HG03039 (cell line): ENCODE data around the gene PIK3C2G.

Experiments used
- ATAC-seq: cut with Tn5 transposase; IDR thresholded peaks from one replicate; pipeline ENCODE4 v1.9.1; 2021; ENCODE audit warnings: mild to moderate bottlenecking, moderate library complexity; ENCODE audit not compliant: unreplicated experiment

PIK3C2G gene

DNA sequence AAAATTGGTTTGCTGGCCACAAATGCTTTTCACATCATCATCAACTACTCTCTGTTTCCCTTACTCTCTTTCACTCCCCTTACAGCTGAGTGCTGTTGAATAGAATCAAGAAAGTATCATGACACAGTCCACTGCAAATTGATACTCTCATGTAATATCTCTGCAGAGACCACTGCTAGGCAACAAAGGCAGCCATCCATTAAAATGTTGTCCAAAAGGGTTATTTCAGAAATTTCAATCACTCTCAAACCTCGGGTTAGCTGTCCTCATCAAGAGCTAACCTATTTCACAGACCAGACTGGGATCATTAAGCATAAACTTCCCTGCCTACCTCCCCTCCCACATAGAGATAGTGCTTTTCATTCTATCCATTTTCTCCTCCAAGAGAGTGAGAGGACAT is 289.8 kb downstream of the PIK3C2G start:
- no peak for ATAC-seq

DNA sequence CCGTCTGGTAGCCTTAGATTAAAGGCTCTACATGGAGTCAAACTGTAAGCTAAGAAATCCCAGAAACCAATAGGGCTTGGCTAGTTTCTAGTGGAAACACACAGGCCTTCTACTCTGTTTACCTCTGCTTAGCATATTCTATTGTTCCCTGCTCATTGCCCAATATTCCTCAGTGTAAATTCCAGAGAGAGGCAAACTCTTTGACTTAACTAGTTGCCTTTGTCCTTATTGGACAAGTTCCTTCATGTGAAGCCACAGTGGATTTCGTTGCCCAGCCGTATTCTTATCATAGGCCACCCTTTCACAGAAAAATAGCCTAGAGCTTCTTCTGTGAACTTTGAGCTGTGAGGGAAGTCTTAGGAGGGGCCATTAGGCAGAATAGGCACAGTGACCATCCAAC is 290.4 kb downstream of the PIK3C2G start:
- no peak for ATAC-seq

DNA sequence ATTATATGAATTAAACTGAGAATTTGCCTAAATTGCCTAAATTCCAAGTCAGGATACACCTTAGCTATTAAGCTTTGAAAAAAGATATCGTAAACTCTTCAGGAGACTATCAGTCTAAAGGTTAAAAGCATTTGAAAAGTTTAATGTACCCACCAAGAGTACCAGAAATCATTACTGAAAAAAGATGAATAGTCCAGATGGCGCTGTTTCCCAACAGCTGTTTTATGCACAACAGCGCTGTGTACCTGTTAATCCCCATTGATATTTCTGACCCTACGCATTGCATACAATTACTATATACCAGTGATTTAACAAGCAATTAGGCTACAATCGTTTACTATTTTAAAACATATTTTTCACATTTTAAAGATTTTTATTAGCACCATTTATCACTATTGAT is 291.5 kb downstream of the PIK3C2G start:
- no peak for ATAC-seq

DNA sequence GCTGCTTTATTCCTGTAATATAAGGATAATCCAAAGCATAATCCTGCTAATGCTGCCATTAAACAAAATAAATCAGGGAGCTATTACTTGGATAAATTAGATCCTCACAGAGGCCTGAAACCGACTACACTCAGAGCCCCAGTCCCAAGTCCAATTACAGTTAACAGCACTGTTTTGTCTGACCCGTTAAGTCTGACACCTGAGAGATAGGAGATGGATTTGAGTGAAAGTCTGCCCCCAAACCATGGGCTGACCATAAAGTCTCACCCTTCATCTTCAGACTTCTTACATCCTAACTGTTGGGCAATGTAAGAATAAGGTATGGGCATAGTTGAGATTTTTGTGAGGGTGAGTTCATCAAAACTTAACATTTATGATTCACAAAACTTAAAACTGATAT is 294.8 kb downstream of the PIK3C2G start:
- ATAC-seq, result no peak

DNA sequence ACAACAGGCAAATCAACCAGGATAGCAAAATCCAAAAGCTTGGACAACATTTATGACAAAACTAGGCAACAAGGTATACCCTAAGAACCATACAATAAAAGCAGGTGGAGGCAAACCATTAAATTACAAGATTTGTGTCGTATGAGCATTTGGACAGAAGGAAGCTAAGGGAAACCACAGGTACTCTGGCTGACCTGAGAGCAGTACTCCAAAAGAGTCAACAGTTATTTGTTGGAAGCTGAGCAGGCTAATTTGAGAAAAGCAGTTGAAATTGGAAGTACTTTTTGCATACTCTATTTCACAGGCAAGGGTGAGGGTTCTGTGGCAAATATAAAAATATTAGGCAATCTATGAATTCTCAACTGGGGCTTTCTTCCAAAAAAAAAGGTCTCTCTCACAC is 297.9 kb downstream of the PIK3C2G start:
- no peak for ATAC-seq

DNA sequence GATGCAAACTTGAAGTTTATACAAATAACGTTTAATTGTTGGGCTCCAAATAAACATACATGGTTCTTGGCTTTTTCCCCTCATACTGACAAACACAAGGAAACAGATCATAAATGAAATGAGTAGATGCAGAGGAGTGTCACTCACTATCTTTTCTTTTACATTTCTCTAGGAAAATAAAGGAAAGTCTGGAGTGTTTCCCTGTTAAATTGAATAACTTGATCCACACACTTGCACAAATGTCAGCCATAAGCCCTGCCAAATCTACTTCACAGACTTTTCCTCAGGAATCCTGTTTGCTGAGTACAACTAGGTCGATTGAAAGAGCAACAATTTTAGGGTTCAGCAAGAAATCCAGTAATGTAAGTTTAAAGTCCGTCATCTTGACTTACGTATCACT is 301.2 kb downstream of the PIK3C2G start:
- ATAC-seq, result no peak

DNA sequence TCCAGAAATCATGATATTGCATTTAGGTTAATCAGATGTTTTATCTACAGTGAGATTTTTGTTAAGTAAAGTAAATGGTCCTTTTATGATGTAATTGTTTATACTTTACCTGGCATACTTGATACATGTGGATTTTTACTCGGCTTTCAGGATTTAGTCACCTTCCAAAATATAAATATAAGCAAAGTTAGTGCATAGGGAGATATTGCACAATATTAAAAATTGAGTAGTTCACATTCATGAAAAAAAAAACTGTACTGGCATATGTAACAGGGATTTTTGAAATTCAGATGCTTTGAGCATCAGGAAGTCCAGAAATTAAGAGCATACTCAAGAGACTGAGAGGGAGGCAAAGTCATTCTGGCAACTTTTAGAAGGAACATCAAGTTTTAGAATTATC is 303.0 kb downstream of the PIK3C2G start:
- ATAC-seq, result no peak

DNA sequence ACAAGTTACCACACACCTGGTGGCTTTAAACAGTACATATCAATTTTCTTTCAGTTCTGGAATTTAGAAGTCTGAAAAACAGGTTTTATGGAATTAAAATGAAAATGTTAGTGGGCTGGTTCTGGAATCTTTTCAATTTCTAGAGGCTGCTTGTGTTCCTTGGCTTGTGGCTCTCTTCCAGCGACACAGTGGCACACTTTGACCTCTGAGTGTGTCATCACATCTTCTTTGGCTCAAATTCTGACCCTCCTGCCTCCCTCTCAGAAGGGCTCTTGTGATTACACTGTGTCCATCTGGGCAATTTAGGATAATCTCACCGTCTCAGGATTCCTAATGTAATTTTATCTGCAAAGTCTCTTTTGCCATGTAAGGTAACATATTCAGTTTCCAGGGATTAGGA is 306.5 kb downstream of the PIK3C2G start:
- no peak for ATAC-seq

DNA sequence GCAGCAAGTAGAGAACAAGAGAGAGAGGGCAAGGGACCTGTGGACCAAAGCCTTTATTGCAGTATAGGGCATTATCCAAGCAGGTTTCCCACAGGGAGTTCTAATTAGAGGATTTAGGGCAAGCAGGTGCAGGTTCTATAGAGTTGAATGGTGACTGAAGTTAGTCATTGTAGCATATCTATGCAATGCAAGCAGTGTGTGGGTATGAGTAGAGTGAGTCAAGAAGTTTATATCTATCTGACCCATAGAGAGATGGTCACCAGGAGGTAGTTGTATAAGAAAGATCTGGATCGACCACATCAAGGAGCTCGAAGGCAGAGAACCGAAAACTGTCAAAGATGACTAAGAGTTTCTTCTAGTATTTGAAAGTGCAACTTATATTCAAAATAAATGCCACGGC is 309.2 kb downstream of the PIK3C2G start:
- no peak for ATAC-seq

DNA sequence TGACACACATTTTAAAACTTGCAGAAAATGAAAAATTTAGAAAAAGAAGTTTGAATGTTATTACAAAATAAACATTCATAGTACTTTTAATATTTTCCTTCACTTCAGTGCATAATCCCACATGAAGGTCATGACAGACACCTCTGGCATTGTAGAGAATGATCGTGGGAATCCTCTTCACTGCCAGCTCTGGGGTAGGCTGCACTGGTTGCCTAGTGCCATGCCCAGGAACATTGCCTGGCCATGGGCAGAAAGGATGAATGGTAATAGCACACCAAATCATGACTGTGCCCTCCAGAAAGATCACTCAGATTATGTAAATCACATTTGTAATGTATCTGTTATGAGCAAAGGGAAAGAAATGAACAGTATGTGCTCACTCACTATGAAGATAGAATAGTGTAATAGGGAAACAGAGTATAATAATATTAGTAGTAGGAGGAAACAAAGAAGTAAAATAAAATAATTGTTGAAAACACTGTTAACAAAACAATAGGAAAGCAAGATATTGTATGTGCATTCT is 314.8 kb downstream of the PIK3C2G start:
- no peak for ATAC-seq

DNA sequence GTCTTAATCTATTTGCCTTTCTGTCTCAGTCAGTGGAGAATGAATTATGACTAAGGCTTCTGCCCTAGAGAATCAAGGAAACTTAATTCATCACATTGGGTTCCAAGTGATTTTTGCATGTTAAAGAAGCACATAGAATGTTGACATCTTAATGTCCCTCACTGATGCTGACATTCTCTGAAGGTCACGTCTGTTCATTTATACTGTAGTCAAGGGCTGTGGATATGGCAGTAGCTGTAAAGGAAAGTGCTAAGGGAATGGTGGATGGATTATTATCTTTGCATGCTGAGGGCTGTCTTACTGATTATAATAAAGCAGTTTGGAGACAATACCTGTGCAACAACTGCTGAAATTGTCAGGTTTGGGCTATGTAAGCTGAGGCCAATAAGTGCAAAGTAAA is 315.3 kb downstream of the PIK3C2G start:
- no peak for ATAC-seq

DNA sequence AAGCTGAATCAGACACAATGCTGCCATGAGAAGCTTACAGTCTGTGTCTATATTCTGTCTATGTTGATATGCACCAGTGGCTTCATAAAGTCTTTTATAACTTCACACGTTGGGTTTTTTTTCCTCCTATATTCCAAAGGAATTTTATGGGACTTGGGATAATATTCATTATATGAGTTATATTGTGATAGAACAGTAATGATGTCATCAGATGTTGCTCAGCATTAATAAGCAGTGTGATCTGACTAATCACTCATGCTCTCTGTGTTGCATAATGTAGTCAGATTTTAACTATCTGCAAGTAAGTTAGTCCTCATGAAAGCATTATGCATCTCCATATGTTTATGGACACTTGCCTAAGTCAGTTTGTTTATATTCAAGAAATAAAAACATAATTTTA is 316.9 kb downstream of the PIK3C2G start:
- no peak for ATAC-seq

DNA sequence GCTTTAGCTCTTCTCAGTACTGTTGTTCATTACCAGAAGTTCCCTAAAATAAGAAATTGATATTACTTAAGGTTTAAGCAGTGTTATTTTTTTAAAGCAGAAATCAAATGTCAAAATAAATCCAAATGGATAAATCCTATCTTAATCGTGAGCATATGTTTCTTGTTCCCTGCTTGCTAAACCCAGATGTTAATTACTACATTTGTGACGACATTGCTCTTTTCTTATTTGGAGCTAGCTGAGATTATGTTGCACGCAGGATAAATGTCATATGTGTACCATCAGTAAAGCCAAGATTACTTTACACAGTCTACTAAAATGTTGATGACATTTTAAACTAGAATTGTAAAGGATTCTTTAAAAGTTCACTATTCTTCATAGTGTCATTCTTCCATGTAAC is 319.0 kb downstream of the PIK3C2G start:
- no peak for ATAC-seq

DNA sequence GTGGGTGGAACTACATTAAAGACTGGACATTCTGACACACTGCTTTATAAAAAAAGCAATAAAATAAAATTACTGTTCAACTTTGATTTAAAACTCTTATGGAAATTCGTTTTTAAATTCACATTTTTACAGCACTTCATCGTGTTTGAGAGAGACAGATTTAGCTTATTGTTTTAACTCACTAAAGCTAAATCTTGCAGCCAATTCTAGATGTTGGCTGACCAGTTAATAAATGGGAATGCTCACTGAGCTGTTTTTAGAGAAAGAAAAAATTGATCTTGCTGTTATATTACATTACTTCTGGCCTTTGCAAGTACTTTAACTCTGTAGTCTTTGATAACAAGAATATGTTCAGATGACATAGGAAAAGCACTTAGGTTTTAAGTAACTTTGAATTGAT is 319.4 kb downstream of the PIK3C2G start:
- ATAC-seq, result no peak

DNA sequence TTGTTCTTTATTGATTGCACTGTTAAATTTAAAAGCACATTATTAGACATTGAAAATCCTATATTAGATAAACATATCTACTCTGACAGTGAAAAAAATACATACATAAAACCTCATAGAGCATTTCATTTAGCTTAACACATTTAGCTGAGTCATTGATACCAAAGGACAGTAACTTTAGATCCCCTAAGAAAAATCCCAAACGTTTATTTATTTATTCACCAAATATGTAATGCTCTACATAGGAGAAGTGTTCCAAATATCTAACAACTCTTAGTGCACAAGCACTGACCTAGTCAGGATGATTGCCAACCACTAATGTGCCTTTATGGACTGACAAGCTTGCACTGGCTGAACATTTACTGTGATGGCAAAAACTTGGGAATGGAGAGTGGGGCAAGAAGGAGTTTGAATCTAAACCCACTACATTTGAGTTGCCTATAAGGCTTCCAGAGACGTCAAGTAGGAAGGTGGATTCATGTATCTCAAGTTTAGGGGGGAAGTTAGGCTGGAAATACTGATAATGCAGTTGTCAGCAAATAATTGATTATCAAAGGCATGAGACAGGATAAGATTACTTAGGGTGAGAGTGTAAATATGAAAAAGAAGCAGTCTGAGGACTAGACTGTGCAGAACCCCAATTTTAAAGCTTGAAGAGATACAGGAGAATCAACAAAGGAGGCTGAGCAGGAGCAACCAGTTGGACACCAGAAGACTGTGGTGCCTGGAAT is 320.1 kb downstream of the PIK3C2G start:
- ATAC-seq, result no peak

DNA sequence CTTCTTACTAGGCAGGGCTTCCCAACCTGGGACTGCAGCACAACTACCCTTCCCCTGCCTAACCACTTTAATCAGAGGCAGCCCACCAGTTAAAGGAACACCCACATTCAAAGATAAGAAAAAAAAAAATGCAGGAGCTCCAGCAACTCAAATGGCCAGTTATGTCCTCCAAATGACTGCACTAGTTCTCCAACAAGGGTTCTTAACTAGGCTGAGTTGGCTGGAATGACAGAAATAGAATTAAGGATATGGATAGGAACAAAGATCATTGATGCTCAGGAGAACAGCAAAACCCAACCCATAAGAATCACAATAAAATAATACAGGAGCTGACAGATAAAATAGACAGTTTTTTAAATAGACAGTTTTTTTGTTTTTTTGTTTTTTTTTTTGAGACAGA is 322.3 kb downstream of the PIK3C2G start:
- no peak for ATAC-seq

DNA sequence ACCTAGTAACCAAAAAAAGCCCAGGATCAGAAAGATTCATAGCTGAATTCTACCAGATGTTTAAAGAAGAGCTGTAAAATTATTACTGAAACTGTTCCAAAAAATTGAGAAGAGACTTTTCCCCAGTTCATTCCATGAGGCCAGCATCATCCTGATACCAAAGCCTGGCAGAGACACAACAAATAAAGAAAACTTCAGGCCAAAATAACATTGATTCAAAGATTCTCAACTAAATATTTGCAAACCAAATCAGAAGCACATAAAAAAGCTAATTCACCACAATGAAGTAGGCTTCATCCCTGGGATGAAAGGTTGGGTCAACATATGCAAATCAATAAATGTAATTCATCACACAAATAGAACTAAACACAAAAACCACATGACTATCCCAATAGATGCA is 325.3 kb downstream of the PIK3C2G start:
- ATAC-seq, result no peak

DNA sequence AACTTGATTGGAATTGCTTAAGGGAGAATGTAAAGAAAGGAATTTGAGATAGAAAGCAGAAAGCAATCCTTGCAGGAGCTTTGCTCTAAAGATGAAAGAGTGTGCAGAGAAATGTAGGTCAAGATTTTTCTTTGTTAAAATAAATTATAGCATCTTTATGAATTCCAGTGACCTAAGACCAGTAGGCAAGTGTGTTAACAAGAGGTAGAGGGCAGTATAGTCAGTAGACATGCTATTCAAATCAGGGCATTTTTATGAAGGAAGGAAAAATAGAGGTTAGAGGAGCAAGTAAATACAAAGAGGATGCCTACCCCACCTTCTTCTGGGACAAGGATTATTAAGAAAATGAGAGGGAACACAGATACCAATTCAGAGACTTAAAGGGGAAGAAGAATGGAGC is 328.0 kb downstream of the PIK3C2G start:
- no peak for ATAC-seq

DNA sequence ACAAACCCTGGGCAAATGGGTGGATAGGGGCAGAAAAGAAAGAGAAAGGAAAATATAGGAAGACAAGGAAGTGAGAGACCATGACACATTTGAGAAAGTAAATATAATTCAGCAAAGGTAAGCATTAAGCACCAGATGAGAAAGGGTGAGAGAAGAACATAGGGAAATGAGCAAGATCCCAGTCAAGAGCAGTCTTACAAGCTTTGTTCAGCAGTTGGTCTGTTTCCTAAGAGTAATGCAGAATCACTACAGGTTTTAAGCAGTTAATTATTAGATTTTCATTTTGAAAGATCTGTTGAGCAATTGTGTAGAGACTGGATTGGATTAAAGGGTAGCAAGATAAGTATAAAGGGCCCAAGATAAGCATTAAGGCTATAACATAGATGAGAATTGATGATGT is 330.2 kb downstream of the PIK3C2G start:
- no peak for ATAC-seq

DNA sequence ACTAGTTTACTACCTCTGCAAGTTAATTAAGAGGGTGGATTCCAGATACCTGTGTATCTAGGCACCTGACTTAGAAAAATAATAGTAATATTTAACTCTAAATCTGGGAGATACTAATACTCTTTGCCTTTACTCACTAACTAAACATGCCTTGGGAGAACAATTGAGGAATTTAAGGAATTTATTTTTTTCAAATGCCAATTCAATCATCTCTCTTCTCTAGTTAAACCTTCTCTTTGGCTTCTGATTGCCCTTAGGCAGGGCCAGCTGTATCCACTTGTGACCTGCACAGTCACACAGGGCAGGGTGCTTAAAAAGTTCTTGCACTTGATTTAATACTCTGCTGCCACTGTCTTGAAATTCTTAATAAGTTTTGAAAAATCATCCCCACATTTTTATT is 334.1 kb downstream of the PIK3C2G start:
- ATAC-seq, result no peak

DNA sequence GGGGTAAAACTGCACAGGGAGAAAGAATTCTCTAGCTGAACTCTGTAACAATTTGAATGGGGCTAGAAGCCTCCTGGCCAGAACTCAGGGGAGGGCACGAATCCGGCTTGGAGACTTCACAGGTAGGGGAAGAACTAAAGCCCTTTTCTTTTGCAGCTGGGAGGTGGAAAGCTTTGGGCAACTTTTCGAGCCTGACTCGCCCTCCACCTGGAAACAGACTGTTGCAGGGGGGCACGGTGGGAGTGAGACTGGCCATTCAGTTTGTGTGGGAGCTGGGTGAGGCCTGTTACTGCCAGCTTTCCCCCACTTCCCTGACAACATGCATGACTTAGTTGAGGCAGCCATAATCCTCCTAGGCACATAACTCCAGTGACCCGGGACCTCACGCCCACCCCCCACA is 340.6 kb downstream of the PIK3C2G start:
- no peak for ATAC-seq

DNA sequence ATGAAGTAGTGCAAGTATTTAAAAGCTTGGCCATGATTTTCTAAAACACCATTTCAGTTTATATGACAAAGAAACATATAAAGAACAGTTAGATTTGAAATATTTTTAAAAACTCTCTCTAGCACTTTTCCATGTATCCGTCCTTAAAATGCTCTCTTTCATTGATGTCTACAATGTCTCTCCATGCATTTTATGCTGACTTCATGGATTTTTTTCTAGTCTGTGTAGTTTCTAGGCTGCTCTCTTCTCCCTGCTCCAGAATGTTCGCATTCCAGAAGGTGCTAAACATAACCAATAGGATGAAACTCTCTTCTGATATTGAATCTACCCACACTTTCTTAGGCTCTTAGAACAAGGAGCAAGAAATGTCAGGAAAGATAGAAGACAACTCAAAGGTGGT is 351.7 kb downstream of the PIK3C2G start:
- ATAC-seq, result no peak

DNA sequence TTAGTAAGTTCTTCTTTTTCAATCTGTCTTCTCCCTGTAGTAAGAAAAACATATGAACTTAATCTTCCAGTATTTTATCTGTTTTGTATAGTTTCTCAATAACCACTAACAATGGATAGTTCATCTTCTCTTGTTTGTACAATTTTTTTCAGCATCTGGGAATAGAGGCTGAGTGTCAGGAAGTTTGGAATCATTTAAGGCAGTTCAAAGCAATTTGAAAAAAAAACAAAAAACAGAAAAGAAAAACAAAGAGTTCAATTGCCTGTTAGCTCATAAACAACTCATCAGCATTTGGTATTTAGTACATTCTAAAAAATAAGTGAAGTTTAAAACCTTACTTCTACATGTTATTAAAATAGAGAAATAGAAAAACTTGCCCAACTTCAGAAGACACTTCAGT is 359.7 kb downstream of the PIK3C2G start:
- ATAC-seq, result no peak
